CD14-positive monocyte (primary cell): Measurements from ENCODE around the gene LACC1. TPM values are rescaled to one million over a fixed set of nuclear protein-coding genes. Genes with fewer than 3 reads are reported as not detected.

Experiments
- DNase-seq, 3 donors: peaks; one replicate each; pipeline ENCODE4 v3.0.0-alpha.2; 2011 to 2022
- H2AFZ ChIP-seq: 2 replicates; pipeline ENCODE4 v1.6.0; 2012; ENCODE audit warnings: mild to moderate bottlenecking, low read depth, low read length, inconsistent platforms; ENCODE audit not compliant: insufficient read depth, poor library complexity, severe bottlenecking
- H3K27ac ChIP-seq, 2 donors: 1 replicate in 1 of 2; 2 replicates in 1 of 2; pipeline ENCODE4 v1.5.1; 2012 to 2013; ENCODE audit warnings: low read length in 2 of 2, control low read depth in 1 of 2, inconsistent platforms in 1 of 2, low read depth in 1 of 2, mild to moderate bottlenecking in 1 of 2
- H3K27me3 ChIP-seq, 2 donors: one replicate each; pipeline versions ENCODE4 v1.6.0 to v1.6.1; 2011 to 2013; ENCODE audit warnings: low read length in 2 of 2; ENCODE audit not compliant: control insufficient read depth in 2 of 2, insufficient read depth in 2 of 2
- H3K36me3 ChIP-seq, 2 donors: replicated peaks in 1 of 2; 1 replicate in 1 of 2; 2 replicates in 1 of 2; pipeline versions ENCODE4 v1.5.1 to v1.6.1; 2012 to 2013; ENCODE audit warnings: low read length in 2 of 2, control low read depth in 1 of 2, inconsistent platforms in 1 of 2, mild to moderate bottlenecking in 1 of 2; ENCODE audit not compliant: insufficient read depth in 2 of 2, control insufficient read depth in 1 of 2
- H3K4me1 ChIP-seq, 2 donors: 1 replicate in 1 of 2; 2 replicates in 1 of 2; pipeline versions ENCODE4 v1.5.1 to v1.6.1; 2012 to 2013; ENCODE audit warnings: low read length in 2 of 2, control low read depth in 1 of 2, inconsistent platforms in 1 of 2, mild to moderate bottlenecking in 1 of 2, moderate library complexity in 1 of 2; ENCODE audit not compliant: insufficient read depth in 2 of 2, control insufficient read depth in 1 of 2
- H3K4me2 ChIP-seq: replicated peaks from 2 replicates; pipeline ENCODE3; 2012; ENCODE audit warnings: low read length, moderate library complexity, mild to moderate bottlenecking; ENCODE audit not compliant: poor library complexity, severe bottlenecking; ENCODE audit errors: extremely low read depth
- H3K4me3 ChIP-seq, 3 experiments: fragments of 200-600 bp in 1 of 3; sonication (generic) in 1 of 3; replicated peaks in 1 of 3; 1 replicate in 2 of 3; 2 replicates in 1 of 3; pipeline ENCODE4 v1.5.1; 2011 to 2013; ENCODE audit warnings: low read length in 3 of 3, mild to moderate bottlenecking in 3 of 3, control low read depth in 2 of 3, low read depth in 2 of 3, inconsistent platforms in 1 of 3, moderate library complexity in 1 of 3
- H3K79me2 ChIP-seq: 2 replicates; pipeline ENCODE4 v1.6.0; 2012; ENCODE audit warnings: mild to moderate bottlenecking, control low read depth, inconsistent platforms, low read length, moderate library complexity; ENCODE audit not compliant: insufficient read depth
- H3K9ac ChIP-seq: 2 replicates; pipeline ENCODE4 v1.6.0; 2017; ENCODE audit warnings: low read length, mild to moderate bottlenecking; ENCODE audit not compliant: insufficient read depth, poor library complexity, severe bottlenecking
- H3K9me3 ChIP-seq, 2 donors: replicated peaks in 1 of 2; 1 replicate in 1 of 2; 2 replicates in 1 of 2; pipeline versions ENCODE4 v1.5.1 to v1.6.1; 2012 to 2013; ENCODE audit warnings: low read length in 2 of 2, control low read depth in 1 of 2; ENCODE audit not compliant: control insufficient read depth in 1 of 2, insufficient read depth in 1 of 2
- H4K20me1 ChIP-seq: 2 replicates; pipeline ENCODE4 v1.6.0; 2012; ENCODE audit warnings: mild to moderate bottlenecking, low read length, control low read depth, moderate library complexity; ENCODE audit not compliant: insufficient read depth
- H3K27ac Mint-ChIP-seq, 7 donors: one replicate each; pipeline ENCODE4 v1.8.0; 2020; ENCODE audit warnings: mild to moderate bottlenecking in 7 of 7, mixed read lengths in 7 of 7, moderate library complexity in 6 of 7, inconsistent platforms in 2 of 7
- H3K27me3 Mint-ChIP-seq, 3 donors: one replicate each; pipeline ENCODE4 v1.8.0; 2021 to 2022; ENCODE audit warnings: low read depth in 3 of 3, mild to moderate bottlenecking in 3 of 3, mixed read lengths in 3 of 3, moderate library complexity in 3 of 3, inconsistent platforms in 1 of 3
- H3K36me3 Mint-ChIP-seq, 2 donors: one replicate each; pipeline ENCODE4 v1.8.0; 2020; ENCODE audit warnings: mixed read lengths in 2 of 2, inconsistent platforms in 1 of 2, mild to moderate bottlenecking in 1 of 2
- H3K4me1 Mint-ChIP-seq: one replicate; pipeline ENCODE4 v1.8.0; 2020; ENCODE audit warnings: mild to moderate bottlenecking, mixed read lengths
- H3K4me3 Mint-ChIP-seq, 2 donors: one replicate each; pipeline ENCODE4 v1.8.0; 2020; ENCODE audit warnings: mild to moderate bottlenecking in 2 of 2, mixed read lengths in 2 of 2, moderate library complexity in 1 of 2
- H3K9me3 Mint-ChIP-seq, 7 donors: one replicate each; pipeline ENCODE4 v1.8.0; 2020 to 2022; ENCODE audit warnings: mixed read lengths in 7 of 7, mild to moderate bottlenecking in 6 of 7, moderate library complexity in 6 of 7, inconsistent platforms in 2 of 7
- CTCF ChIP-seq: fragments of 200-600 bp; IDR thresholded peaks from one replicate; pipeline ENCODE4 v1.8.0; 2022; ENCODE audit warnings: antibody characterized with exemption, mild to moderate bottlenecking
- WGBS: methylation state at CpG from one replicate; pipeline ENCODE4 v1.1.5; 2013; ENCODE audit warnings: missing lambda C conversion rate; ENCODE audit not compliant: insufficient coverage; 5-methylcytosine and 5-hydroxymethylcytosine counted together
- intact Hi-C, 2 donors: fragments of 100-400 bp; cut with micrococcal nuclease; formaldehyde crosslinking; loops; one replicate each; pipeline versions ENCODE4 v1.15.0 to v1.15.1; 2023
- polyA plus RNA-seq, 3 donors: library from polyadenylated mRNA; depleted of rRNA in 1 of 3; unstranded in 2 of 3; stranded (reverse) in 1 of 3; fragments of 300-500 nt in 2 of 3; fragments of >200 nt in 1 of 3; fragmentation: Illumina TruSeq in 2 of 3; gene quantifications; 1 replicate in 2 of 3; 2 replicates in 1 of 3; pipeline ENCODE4 v1.2.3, GENCODE V29; 2012 to 2021

The LACC1 gene
- polyA plus RNA-seq, 3 donors: 2.6 to 7.7 (median 5.9) TPM

GRCh38 chr13:43881580-43881979 lies 1.9 kb downstream of the LACC1 start:
- peaks cover 0 to 2% (median 0%) of the 10 kb centered on the region in 7 donors for H3K9me3 Mint-ChIP-seq
- intact Hi-C loops: loop anchor here in 1 of 2 donors (5.0 kb wide), 2 partner anchors 261 to 696 kb away; partner anchors contain the start of gene TSC22D1

GRCh38 chr13:43883631-43884030 lies 3.9 kb downstream of the LACC1 start:
- Histone ChIP-seq H3K4me2 (no peak overlapping the region), H3K4me3 (no peak overlapping the region), H3K27me3 (no peaks in the 10 kb centered on the region), H3K9ac (no peak overlapping the region), H3K79me2 (no peaks in the 10 kb centered on the region), H4K20me1 (no peaks in the 10 kb centered on the region), H3K9me3 (no peaks in the 10 kb centered on the region), H3K4me1 (peaks cover 11 to 14% of the 10 kb centered on the region in 2 donors), H3K36me3 (peaks cover 7 to 40% of the 10 kb centered on the region in 2 donors), H2AFZ (no peak overlapping the region), H3K27ac (no peak overlapping the region)
- Mint-ChIP-seq H3K4me1 (peaks cover 18% of the 10 kb centered on the region), H3K27me3 (peaks cover 2 to 6% (median 5%) of the 10 kb centered on the region in 3 donors), H3K36me3 (peaks cover 36 to 39% of the 10 kb centered on the region in 2 donors), H3K4me3 (no peak overlapping the region), H3K9me3 (peaks cover 0 to 2% (median 0%) of the 10 kb centered on the region in 7 donors), H3K27ac (no peak overlapping the region)
- no peak for DNase-seq
- no CpG with 5 or more reads among the region's 3 CpGs for WGBS
- TF ChIP-seq CTCF: no peak
- intact Hi-C loops: loop anchor here in 1 of 2 donors (5.0 kb wide), 2 partner anchors 259 to 694 kb away; partner anchors contain the start of gene TSC22D1

More at GRCh38 chr13:43881580-43881979, 1.9 kb downstream of the LACC1 start:
- DNase-seq: no peak
- no peak overlapping the region for H3K4me3 ChIP-seq
- H3K79me2 ChIP-seq: no peaks in the 10 kb centered on the region
- Mint-ChIP-seq H3K4me3 (peak overlapping the region in 1 of 2 donors; percentile 4), H3K36me3 (peaks cover 34 to 37% of the 10 kb centered on the region in 2 donors), H3K27ac (no peak overlapping the region), H3K4me1 (peaks cover 31% of the 10 kb centered on the region), H3K27me3 (peaks cover 2 to 6% (median 5%) of the 10 kb centered on the region in 3 donors)
- H3K4me2 ChIP-seq: no peak overlapping the region
- peaks cover 24 to 27% of the 10 kb centered on the region in 2 donors for H3K4me1 ChIP-seq
- H2AFZ ChIP-seq: no peak overlapping the region
- H3K27ac ChIP-seq: no peak overlapping the region
- no peaks in the 10 kb centered on the region for H3K9me3 ChIP-seq
- H3K27me3 ChIP-seq: no peaks in the 10 kb centered on the region
- no peaks in the 10 kb centered on the region for H4K20me1 ChIP-seq
- H3K9ac ChIP-seq: no peak overlapping the region
- H3K36me3 ChIP-seq: peaks cover 7 to 38% of the 10 kb centered on the region in 2 donors
- TF ChIP-seq CTCF: no peak
